NCI-H2107 (cell line): ENCODE data around the gene CMSS1.
A peak's percentile ranks its signal among the peaks of the same experiment; 100 is the strongest.

Source experiments
- DNase-seq: peaks from one replicate; lab custom pipeline; 2025; lab: John Stamatoyannopoulos, UW

Gene CMSS1

DNA sequence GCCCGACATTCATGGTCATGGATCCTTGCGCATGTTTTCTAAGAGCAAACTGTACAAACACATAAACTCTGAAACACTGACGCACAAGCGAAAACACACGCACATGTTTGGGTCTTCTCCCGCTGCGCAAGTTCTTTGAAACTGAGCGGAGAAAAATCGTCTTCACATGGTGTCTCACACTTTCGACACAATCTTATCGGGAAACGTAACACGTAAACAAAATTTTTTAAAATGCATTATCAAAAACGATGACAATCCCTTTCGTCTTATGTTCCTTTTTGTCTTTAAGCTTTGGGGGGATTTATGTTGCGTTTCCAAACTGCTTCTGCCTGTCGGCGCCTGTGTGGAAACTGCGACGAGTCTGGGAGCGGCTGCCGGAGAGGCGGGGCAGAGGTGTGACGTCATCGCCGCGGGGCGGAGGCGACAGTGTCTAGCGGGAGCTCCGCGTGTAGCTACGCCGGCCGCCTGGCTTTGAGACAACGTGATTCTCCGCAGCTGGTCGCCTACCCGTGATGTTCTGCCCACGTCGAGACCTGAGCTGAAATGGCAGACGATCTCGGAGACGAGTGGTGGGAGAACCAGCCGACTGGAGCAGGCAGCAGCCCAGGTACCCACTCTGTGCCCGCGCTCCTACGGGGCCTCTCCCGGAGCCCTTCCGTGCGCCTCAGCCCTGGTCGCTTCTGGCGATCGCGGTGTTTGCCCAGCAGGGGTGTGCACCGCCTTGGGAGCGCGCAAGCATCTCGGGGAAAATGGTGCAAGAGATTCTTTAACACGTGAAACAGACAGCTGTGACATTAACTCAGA lies at the start of gene CMSS1:
TSS of gene CMSS1 (plus strand) at position 426 of the 804 bp plus-strand sequence.
- DNase-seq: peak; percentile 86

DNA sequence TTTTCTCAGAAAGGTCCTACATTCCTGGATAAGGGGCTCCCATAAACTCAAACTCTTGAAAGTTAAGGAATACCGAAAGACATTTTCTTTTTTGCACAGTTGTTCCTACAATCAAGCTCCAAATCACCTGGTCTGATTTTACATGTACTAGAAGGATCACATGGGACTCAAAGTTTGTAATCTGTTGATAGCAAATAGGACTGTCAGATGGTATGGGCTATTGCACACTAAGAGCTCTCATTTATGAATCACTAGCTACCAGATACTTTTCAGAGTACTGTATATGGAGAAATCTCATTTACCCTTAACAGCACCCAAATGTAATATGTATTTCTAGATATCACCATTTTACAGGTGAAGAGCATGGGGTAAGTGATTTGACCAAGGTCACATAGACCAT lies 49.5 kb upstream of the CMSS1 start:
- no peak for DNase-seq

- no peak for DNase-seq
Observed at GRCh38 chr3:99768808-99769501, 48.7 kb upstream of the CMSS1 start.

DNA sequence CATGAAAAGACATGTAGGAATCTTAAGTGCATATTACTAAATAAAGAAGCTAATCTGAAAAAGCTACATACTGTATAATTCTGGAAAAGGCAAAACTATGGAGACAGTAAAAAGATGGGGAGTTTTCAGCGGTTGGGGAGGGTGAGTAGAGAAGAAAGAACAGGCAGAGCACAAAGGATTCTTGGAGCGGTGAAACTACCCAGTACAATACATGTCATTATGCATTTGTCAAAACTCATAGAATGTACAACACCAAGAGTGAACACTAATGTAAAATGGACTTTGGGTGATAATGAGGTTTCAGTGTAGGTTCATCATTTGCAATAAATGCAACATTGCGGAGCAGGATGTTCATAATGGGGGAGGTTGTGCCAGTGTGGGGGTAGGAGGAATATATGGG lies 45.5 kb upstream of the CMSS1 start:
- DNase-seq: no peak

DNA sequence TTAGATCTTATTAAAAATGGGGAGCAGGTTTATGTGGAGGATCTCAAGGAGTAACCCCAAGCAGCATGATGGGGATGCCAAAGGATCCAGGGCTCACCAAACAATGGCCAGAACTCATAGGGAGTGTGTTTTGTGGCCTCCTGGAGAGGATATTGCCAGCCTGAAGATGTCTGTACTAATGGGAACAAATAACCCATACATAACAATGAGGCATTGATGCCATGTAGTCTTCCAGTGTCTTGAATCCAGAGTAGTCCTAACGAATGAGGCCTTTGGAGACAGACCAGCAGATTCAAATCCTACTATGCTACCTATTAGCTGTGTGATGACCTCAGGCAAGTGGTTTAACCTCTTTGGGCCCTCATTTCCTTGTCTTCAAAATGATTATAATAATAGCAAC lies 45.0 kb upstream of the CMSS1 start:
- DNase-seq: no peak

DNA sequence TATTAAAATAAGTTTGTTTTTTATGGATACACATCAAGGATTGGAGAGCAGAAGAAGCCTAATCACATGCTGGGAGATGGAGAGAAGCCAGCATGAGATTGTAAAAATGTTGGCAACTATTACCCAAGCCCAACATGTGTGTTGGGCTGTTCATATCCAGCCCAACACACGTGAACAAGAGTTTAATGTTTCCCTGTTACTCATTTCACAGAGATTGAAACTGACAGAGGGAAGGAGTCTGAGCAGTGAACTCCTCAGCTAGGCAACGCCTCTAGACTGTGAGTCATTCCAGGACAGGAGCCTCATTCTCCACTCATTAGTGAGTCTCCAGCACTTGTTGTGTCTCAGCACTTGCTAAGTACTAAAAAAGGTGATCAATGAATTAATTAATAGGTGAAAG lies 43.2 kb upstream of the CMSS1 start:
- DNase-seq: no peak

GRCh38 chr3:99776516-99777209 lies 41.0 kb upstream of the CMSS1 start:
- DNase-seq: no peak

- no peak for DNase-seq
Observed at GRCh38 chr3:99777210-99777549, 40.5 kb upstream of the CMSS1 start.

- DNase-seq: no peak
Observed at GRCh38 chr3:99777708-99778107, 40.0 kb upstream of the CMSS1 start.

GRCh38 chr3:99780749-99781148 lies 36.9 kb upstream of the CMSS1 start:
- DNase-seq: no peak

DNA sequence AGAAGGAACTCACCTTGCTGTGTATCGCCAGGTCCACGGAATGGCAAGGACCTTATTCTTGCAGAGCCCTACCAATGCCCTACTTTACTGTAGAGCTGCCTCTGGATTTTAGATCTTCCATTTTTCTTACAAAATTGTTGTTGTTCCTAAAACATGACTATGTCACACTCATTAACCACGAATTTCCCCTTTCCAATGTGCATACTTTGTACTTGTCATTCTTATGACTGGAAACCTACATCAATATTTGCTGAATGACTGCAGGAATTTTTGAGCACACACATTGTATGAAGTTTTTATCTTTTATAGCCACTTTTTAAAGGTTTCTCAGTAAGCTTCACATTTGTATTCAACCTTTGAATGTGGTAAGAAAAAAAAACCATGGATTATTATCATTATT lies 35.9 kb upstream of the CMSS1 start:
- DNase-seq: no peak

GRCh38 chr3:99783011-99783573 lies 34.6 kb upstream of the CMSS1 start:
- DNase-seq: no peak

DNA sequence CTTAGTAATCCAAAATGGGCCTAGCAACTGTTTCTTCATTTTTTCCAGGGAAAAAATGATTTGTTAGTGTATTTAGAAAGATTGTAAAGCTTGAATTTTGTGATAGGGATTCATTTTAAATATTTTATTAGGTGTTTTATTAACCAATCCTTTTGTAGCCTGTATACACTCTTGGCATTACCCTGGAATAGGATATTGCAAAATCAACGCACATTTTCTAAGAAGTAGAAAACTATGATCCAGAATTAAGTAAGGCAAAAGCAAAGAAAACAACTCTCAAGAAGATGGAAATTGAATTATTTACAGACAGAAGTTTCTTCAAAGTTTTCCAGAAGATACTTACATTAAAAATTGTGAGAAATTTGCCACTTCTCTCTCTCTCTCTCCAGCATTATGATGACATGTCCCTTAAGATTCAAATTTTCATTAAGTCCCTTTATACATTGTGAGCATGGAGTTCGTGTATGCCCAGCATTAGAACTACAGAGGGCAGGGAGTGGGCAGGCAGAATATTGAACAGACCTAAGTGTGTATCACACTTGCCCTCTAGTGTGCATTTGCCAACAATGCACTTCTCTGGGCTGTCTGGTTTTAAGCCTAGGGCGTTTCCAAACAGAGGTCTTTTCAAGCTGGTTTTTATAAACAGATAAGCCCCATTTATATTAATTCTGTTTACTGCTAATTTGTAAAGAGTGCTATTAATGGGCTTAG lies 28.5 kb upstream of the CMSS1 start:
- DNase-seq: no peak

- DNase-seq: no peak
Observed at GRCh38 chr3:99794485-99794884, 23.2 kb upstream of the CMSS1 start.

DNA sequence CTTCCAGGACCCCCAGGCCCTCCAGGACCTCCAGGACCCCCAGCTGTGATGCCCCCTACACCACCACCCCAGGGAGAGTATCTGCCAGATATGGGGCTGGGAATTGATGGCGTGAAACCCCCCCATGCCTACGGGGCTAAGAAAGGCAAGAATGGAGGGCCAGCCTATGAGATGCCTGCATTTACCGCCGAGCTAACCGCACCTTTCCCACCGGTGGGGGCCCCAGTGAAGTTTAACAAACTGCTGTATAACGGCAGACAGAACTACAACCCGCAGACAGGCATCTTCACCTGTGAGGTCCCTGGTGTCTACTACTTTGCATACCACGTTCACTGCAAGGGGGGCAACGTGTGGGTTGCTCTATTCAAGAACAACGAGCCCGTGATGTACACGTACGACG lies 22.1 kb upstream of the CMSS1 start:
- no peak for DNase-seq

DNA sequence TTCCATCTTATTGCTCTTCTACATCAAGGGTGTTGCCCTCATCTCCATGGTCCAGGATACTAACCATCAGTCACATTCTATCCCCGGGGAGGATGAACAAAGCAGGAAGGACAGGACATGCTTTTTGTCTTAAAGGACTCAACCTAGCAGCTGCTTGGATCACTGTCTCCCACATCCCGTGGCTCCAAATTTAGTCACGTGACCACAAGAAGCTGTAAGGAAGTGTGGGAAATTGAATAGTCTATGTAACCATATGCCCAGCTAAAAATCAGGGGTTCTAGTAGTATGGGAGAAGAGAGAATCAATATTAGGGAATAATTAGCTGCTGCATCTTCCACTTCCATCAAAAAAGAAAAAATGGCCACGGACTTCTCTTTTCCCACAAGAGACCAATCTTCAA lies 18.2 kb upstream of the CMSS1 start:
- no peak for DNase-seq

DNA sequence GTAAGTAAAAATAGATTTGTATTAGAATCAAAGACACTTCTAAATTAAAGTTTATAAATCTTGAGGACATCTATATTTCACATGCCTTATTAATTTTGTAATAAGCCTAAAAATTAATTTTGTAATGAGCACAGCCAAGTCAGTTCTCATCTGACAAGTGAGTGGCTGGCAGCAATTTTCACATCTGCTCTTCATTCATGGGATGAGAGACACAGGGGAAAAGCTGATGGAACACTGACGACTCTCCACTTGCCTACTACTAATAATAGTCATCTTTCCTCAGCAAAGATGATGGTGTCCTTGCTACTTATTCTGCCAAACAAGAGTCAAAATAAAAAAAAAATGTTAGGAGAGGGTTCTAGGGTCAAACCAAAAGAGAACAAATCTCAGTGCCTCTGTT lies 14.4 kb upstream of the CMSS1 start:
- DNase-seq: no peak

DNA sequence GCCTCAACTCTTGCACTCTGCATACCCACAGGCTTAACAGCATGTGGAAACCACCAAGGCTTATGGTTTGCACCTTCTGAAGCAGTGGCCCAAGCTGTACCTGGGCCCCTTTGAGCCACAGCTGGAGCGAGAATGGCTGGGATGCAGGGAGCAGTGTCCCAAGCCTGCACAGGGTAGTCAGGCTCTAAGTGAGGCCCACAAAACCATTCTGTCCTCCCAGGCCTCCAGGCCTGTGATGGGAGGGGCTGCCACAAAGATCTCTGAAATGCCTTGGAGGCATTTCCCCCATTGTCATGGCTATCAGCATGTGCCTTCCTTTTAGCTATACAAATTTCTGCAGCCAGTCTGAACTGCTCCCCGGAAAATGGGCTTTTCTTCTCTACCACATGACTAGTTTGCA lies 12.5 kb upstream of the CMSS1 start:
- no peak for DNase-seq

- peak; percentile 5 for DNase-seq
Observed at GRCh38 chr3:99808163-99808794, 9.4 kb upstream of the CMSS1 start.

GRCh38 chr3:99809565-99809964 lies 8.1 kb upstream of the CMSS1 start:
- DNase-seq: no peak

DNA sequence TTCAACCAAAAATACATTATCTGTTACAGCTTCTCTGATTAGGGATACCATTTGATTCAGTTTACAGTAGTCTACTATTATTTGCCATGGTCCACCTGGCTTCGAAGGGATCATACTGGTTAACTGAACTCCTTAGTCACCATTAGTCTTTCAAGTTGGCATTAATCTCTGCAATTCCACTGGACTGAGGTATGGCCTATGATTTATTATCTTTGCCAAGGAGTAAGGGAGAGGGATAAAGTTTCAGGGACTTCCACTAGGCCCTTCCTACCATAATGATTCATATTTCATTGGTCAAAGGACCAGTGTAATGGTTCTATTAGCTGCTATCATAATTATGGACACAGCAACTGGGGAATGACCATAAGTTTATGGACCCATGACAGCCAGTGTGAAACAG lies 7.3 kb upstream of the CMSS1 start:
- DNase-seq: no peak

GRCh38 chr3:99817047-99817436 lies 620 bp upstream of the CMSS1 start:
- no peak for DNase-seq
